ENCODE data around the gene OR2AK2. TPM values are rescaled to one million over a fixed set of nuclear protein-coding genes. Genes with fewer than 3 reads are reported as not detected.

OR2AK2 gene
- total and polyA plus RNA-seq, 2 experiments from 2014 or later, result 0.35 TPM; not detected in 1

DNA sequence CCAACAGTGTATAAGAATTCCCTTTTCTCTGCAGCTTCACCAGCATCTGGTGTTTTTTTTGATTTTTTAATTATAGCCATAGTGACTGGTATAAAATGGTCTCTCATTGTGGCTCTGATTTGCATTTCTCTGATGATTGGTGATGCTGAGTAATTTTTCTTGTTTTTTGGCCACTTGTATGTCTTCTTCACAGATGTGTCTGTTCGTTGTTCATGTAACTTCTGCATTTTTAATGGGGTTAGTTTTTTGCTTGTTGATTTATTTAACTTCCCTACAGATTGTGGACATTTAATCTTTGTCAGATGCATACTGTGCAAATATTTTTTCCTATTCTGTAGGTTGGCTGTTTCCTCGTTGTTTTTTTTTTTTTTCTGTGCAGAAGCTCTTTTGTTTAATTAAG is 28.0 kb downstream of the OR2AK2 start:
- Mint-ChIP-seq H3K4me1 (no peaks in the 10 kb centered on the region), H3K27me3 (ENCODE audit: insufficient read depth, low read depth, poor library complexity) (no peaks in the 10 kb centered on the region), H3K27ac (no peak overlapping the region), H3K4me3 (no peak overlapping the region), H3K9me3 (peaks cover 79% of the 10 kb centered on the region), H3K36me3 (ENCODE audit: low read depth) (peaks cover 33% of the 10 kb centered on the region)
- Histone ChIP-seq H3K4me1 (ENCODE audit: insufficient read depth) (no peaks in the 10 kb centered on the region), H2AFZ (no peak overlapping the region), H3K27me3 (ENCODE audit: insufficient read depth) (no peaks in the 10 kb centered on the region), H3F3A (replicated peaks; ENCODE audit: low read depth) (no peaks in the 10 kb centered on the region), H3K36me3 (ENCODE audit: insufficient read depth) (peaks cover 6% of the 10 kb centered on the region; the same call in 1 of the 2 replicates), H3K4me3 (no peak overlapping the region; the same call in 1 of the 2 replicates), H4K20me1 (replicated peaks; ENCODE audit: insufficient read depth) (no peaks in the 10 kb centered on the region), H3K4me2 (no peak overlapping the region), H3K79me2 (replicated peaks; ENCODE audit: insufficient read depth) (no peaks in the 10 kb centered on the region), H3K9me2 (ENCODE audit: insufficient read depth) (no peaks in the 10 kb centered on the region), H3K27ac (ENCODE audit: low read depth) (no peak overlapping the region)
- TF ChIP-seq EZH2 (IDR thresholded peaks at IDR 0.05; ENCODE audit: low read depth, unreplicated experiment) (no peak), JUNB (IDR thresholded peaks at IDR 0.05; ENCODE audit: unreplicated experiment) (no peak), CREB1 (CRISPR knock-in tag; IDR thresholded peaks at IDR 0.05; ENCODE audit: low read depth) (no peak), STAT1 (IDR thresholded peaks at IDR 0.05; ENCODE audit: unreplicated experiment) (no peak), NANOG (IDR thresholded peaks at IDR 0.05; ENCODE audit: borderline replicate concordance) (no peak), POLR2AphosphoS5 (IDR thresholded peaks at IDR 0.05; ENCODE audit: low read depth) (no peak), EZH2phosphoT487 (IDR thresholded peaks at IDR 0.05; ENCODE audit: unreplicated experiment) (no peak)
- TF ChIP-seq, protein P1, sequence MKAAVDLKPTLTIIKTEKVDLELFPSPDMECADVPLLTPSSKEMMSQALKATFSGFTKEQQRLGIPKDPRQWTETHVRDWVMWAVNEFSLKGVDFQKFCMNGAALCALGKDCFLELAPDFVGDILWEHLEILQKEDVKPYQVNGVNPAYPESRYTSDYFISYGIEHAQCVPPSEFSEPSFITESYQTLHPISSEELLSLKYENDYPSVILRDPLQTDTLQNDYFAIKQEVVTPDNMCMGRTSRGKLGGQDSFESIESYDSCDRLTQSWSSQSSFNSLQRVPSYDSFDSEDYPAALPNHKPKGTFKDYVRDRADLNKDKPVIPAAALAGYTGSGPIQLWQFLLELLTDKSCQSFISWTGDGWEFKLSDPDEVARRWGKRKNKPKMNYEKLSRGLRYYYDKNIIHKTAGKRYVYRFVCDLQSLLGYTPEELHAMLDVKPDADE (IDR thresholded peaks at IDR 0.05), result no peak
- TF ChIP-seq, protein P2, sequence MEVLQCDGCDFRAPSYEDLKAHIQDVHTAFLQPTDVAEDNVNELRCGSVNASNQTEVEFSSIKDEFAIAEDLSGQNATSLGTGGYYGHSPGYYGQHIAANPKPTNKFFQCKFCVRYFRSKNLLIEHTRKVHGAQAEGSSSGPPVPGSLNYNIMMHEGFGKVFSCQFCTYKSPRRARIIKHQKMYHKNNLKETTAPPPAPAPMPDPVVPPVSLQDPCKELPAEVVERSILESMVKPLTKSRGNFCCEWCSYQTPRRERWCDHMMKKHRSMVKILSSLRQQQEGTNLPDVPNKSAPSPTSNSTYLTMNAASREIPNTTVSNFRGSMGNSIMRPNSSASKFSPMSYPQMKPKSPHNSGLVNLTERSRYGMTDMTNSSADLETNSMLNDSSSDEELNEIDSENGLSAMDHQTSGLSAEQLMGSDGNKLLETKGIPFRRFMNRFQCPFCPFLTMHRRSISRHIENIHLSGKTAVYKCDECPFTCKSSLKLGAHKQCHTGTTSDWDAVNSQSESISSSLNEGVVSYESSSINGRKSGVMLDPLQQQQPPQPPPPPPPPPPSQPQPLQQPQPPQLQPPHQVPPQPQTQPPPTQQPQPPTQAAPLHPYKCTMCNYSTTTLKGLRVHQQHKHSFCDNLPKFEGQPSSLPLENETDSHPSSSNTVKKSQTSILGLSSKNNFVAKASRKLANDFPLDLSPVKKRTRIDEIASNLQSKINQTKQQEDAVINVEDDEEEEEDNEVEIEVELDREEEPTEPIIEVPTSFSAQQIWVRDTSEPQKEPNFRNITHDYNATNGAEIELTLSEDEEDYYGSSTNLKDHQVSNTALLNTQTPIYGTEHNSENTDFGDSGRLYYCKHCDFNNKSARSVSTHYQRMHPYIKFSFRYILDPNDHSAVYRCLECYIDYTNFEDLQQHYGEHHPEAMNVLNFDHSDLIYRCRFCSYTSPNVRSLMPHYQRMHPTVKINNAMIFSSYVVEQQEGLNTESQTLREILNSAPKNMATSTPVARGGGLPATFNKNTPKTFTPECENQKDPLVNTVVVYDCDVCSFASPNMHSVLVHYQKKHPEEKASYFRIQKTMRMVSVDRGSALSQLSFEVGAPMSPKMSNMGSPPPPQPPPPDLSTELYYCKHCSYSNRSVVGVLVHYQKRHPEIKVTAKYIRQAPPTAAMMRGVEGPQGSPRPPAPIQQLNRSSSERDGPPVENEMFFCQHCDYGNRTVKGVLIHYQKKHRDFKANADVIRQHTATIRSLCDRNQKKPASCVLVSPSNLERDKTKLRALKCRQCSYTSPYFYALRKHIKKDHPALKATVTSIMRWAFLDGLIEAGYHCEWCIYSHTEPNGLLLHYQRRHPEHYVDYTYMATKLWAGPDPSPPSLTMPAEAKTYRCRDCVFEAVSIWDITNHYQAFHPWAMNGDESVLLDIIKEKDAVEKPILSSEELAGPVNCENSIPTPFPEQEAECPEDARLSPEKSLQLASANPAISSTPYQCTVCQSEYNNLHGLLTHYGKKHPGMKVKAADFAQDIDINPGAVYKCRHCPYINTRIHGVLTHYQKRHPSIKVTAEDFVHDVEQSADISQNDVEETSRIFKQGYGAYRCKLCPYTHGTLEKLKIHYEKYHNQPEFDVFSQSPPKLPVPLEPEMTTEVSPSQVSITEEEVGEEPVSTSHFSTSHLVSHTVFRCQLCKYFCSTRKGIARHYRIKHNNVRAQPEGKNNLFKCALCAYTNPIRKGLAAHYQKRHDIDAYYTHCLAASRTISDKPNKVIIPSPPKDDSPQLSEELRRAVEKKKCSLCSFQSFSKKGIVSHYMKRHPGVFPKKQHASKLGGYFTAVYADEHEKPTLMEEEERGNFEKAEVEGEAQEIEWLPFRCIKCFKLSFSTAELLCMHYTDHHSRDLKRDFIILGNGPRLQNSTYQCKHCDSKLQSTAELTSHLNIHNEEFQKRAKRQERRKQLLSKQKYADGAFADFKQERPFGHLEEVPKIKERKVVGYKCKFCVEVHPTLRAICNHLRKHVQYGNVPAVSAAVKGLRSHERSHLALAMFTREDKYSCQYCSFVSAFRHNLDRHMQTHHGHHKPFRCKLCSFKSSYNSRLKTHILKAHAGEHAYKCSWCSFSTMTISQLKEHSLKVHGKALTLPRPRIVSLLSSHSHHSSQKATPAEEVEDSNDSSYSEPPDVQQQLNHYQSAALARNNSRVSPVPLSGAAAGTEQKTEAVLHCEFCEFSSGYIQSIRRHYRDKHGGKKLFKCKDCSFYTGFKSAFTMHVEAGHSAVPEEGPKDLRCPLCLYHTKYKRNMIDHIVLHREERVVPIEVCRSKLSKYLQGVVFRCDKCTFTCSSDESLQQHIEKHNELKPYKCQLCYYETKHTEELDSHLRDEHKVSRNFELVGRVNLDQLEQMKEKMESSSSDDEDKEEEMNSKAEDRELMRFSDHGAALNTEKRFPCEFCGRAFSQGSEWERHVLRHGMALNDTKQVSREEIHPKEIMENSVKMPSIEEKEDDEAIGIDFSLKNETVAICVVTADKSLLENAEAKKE (CRISPR knock-in tag; IDR thresholded peaks at IDR 0.05), result no peak
- DNase-seq (ENCODE audit: low spot score) (no peak), ATAC-seq (no peak)
